HG02798 (cell line): Measurements from ENCODE around the gene KNDC1.

Experiments
- ATAC-seq: cut with Tn5 transposase; IDR thresholded peaks from one replicate; pipeline ENCODE4 v1.9.1; 2021; ENCODE audit warnings: mild to moderate bottlenecking; ENCODE audit not compliant: unreplicated experiment, poor library complexity

The KNDC1 gene

GRCh38 chr10:133268532-133268931, 108.5 kb downstream of the KNDC1 start:
- ATAC-seq, result no peak

DNA sequence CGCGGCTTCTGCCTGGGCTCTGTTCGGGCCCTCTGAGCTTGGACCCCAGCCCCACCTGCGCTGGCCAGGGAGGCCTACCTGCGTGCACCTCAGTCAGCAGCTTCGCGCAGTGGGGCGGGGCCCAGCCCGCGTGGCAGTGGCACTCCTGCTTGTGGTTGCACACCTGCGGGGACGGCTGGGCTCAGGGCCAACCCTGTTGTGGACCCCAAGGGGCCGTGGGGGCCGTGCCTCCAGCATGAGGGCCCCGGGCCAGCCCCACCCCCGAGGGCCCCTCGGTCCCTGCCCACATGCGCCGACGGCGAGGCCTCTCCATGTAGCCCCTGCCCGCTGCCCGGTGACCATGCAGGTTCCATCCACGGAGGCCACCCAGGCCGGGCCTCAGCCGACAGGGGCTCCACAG, 109.3 kb downstream of the KNDC1 start:
- no peak for ATAC-seq

GRCh38 chr10:133270204-133270603, 110.2 kb downstream of the KNDC1 start:
- ATAC-seq, result no peak

DNA sequence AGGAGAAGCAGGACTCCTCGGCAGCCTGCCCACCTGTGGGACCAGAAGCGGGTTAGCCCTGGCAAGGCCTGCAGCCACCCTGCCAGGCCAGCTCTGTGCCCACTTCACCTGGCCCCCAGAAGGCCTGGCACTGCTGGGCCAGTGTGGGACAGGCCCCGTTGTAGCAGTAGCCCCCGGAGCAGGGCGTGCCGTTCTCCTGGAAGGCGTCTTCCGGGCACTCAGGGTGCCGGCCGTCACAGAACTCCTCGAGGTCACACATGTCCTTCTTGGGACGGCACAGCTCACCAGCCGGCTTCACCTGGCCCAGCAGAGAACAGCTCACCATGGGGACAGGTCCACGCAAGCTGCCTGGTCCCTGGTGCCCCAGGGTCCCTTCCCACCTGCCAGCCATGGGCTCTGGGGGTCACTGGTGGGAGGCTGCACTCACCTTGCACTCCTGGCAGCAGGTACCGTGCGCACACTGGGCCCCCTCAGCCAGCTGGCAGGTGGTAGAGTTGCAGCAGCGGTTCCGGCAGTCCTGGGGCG, 110.8 kb downstream of the KNDC1 start:
- no peak for ATAC-seq

GRCh38 chr10:133271521-133272300, 111.7 kb downstream of the KNDC1 start:
- no peak for ATAC-seq

- ATAC-seq, result no peak
Measured at GRCh38 chr10:133272301-133272963, 112.4 kb downstream of the KNDC1 start.

GRCh38 chr10:133272964-133273420, 113.0 kb downstream of the KNDC1 start:
- ATAC-seq, result no peak

DNA sequence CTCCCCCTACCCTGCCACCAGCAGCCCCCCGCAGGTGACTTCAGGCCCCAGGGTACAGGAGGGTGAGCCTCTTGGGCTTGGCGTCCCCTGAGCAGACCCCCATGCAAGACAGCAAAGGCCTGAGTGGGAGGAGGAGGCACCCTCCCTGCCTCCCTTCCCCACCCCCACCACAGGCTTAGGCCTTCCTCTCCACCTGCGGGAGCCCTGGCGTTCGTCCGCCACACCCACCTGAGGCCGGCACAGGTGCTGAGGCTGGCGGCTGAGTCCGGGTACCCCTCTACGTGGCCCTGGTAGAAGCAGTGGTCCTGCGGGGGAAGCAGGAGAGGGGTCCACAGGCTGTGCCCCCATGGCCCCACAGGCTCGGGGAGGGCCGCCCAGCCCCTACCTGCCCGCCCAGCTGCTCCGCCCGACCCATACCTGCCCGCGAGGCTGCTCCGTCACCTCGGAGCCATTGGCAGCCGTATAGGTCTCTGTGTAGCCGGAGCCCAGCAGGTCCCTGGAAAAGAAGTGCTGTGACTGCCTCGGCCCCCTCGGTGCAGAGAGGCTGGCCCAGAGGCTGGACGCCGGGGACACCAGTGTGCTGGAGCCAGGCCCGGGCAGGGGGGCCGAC, 113.6 kb downstream of the KNDC1 start:
- no peak for ATAC-seq

DNA sequence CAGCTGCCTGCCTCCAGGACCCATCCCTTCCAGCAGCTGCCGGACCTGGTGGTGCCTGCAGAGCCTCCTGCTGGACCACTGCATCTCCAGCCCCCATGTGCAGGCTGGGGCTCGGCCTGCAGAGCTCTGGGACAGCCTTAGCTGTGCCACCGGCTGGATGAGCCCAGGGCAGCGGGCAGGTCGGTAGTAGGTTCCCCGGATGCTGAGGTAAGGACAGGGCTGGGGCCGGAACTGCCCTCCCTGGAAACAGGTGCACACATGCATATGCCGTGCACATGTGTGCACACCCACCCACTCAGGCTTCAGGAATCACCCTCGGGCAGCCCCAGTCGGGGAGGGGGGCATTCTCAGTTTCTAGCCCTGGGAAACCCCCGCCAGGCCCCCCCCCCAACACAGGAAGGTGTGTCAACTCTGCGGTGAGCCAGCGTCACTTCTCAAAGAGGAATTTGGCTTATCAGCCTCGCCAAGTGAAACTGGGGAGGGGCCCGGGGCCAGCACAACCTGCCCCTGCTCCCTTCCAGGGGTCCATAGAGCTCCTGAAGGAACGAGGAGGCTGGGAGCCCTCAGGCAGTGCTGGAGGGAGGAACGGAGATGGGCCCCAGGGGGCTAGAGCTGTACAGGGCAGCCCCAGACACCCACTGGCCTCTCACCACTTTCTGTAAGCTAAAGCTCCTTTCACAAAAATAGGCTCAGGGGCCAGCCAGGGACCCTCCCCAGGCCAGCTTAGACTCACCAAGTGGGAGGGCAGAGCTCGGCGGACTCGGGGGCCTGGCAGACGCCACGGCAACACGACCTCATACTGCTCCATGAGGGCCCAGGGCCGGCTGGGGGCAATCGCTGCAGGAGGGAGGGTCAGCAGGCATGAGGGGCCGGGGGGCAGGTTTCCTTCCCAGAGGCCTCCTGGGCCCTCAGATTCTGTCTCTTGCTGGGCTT, 115.0 kb downstream of the KNDC1 start:
- peak; percentile 49 for ATAC-seq

DNA sequence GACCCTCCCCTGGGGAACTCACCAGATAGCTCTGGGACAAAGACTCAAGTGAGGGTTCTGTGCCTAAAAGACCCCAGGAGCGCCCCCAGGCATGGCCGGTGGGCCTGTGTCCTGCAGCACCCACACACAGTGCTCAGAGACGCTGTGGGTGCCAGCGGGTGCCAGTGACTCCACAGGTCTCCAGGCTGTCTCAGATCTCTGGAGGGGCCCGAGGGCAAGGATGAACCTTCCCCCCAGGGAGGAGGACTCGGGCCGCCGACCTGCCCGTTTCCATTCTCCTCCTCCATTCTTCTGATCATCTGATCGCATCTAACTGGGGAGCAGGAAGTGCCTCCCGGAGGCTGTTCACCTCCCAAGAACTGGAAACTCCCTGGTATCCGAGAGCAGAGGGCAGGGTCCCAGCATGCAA, 115.7 kb downstream of the KNDC1 start:
- peak; percentile 44 for ATAC-seq
